Measurements from ENCODE around the gene CDKAL1. TPM values are rescaled to one million over a fixed set of nuclear protein-coding genes. Genes with fewer than 3 reads are reported as not detected.
A peak's percentile ranks its signal among the peaks of the same experiment; 100 is the strongest.

The CDKAL1 gene
- total and polyA plus RNA-seq, 2 of the 13 experiments (the other 11 are each of a cell fraction or from before 2014, with no cell fraction given) = 9.5 to 27.7 TPM

DNA sequence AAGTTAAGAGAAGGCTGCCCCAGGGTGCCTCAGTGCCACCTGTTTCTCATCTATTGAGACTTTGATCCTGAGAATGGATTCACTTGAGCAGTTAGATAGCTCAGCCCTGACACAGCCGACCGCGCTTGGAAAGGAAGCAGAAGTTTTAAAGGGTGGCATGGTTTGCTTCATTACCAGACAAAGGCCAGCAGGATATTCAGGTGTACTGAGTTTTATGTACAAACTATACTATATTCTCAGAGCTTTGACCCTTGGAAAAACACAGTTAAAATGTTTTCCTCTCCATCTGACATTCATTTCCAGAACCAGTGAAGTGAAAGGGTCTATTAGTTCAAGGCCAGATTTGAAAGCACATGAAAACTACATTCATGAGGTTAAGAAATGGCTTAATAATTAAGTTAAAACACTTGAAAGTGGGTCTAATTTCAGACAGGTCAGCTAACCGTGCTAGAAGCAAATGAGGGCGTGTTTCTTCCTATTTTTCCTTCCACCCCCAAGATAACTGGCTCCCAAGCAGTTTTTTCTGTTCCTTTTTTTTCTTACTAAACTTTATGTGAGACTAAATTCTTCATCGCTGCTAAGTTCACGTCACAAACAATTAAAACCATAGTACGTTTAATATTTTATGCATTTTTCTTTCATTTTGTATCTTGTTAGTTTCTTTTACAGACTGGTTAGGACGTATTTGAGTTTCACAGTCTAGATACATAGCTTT is 674.0 kb downstream of the CDKAL1 start (continued):
- TF ChIP-seq, protein P1, sequence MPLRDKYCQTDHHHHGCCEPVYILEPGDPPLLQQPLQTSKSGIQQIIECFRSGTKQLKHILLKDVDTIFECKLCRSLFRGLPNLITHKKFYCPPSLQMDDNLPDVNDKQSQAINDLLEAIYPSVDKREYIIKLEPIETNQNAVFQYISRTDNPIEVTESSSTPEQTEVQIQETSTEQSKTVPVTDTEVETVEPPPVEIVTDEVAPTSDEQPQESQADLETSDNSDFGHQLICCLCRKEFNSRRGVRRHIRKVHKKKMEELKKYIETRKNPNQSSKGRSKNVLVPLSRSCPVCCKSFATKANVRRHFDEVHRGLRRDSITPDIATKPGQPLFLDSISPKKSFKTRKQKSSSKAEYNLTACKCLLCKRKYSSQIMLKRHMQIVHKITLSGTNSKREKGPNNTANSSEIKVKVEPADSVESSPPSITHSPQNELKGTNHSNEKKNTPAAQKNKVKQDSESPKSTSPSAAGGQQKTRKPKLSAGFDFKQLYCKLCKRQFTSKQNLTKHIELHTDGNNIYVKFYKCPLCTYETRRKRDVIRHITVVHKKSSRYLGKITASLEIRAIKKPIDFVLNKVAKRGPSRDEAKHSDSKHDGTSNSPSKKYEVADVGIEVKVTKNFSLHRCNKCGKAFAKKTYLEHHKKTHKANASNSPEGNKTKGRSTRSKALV (CRISPR knock-in tag; IDR thresholded peaks at IDR 0.05) = no peak
- TF ChIP-seq, protein P2, sequence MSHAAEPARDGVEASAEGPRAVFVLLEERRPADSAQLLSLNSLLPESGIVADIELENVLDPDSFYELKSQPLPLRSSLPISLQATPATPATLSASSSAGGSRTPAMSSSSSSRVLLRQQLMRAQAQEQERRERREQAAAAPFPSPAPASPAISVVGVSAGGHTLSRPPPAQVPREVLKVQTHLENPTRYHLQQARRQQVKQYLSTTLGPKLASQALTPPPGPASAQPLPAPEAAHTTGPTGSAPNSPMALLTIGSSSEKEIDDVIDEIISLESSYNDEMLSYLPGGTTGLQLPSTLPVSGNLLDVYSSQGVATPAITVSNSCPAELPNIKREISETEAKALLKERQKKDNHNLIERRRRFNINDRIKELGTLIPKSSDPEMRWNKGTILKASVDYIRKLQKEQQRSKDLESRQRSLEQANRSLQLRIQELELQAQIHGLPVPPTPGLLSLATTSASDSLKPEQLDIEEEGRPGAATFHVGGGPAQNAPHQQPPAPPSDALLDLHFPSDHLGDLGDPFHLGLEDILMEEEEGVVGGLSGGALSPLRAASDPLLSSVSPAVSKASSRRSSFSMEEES (CRISPR knock-in tag; IDR thresholded peaks at IDR 0.05) = 0 out of 2 replicates have a peak, but pooled peaks have one; percentile 34
- TF ChIP-seq ZNF430 (CRISPR knock-in tag; IDR thresholded peaks at IDR 0.05) (no peak), ZMYM4 (CRISPR knock-in tag; IDR thresholded peaks at IDR 0.05) (peak; percentile 53), ZNF367 (CRISPR knock-in tag; IDR thresholded peaks at IDR 0.05; ENCODE audit: borderline replicate concordance) (no peak), ZBTB3 (CRISPR knock-in tag; IDR thresholded peaks at IDR 0.05; ENCODE audit: borderline replicate concordance, low read depth) (no peak), ZKSCAN8 (CRISPR knock-in tag; IDR thresholded peaks at IDR 0.05; ENCODE audit: borderline replicate concordance) (no peak; the same call in 1 of the 2 replicates), NFIB (CRISPR knock-in tag; IDR thresholded peaks at IDR 0.05; ENCODE audit: borderline replicate concordance) (no peak), NR2C2 (CRISPR knock-in tag; IDR thresholded peaks at IDR 0.05; ENCODE audit: borderline replicate concordance) (0 out of 2 replicates have a peak, but pooled peaks have one; percentile 33), PLRG1 (conservative IDR thresholded peaks at IDR 0.05) (no peak), ZFP82 (CRISPR knock-in tag; IDR thresholded peaks at IDR 0.05; ENCODE audit: borderline replicate concordance) (no peak), ZBTB7B (CRISPR knock-in tag; IDR thresholded peaks at IDR 0.05) (no peak), U2AF1 (optimal IDR thresholded peaks at IDR 0.05; ENCODE audit: low read depth, low read length) (no peak), ZNF7 (CRISPR knock-in tag; IDR thresholded peaks at IDR 0.05) (peak; percentile 99), JUNB (CRISPR knock-in tag; IDR thresholded peaks at IDR 0.05; ENCODE audit: borderline replicate concordance) (no peak), ZNF484 (CRISPR knock-in tag; IDR thresholded peaks at IDR 0.05; ENCODE audit: borderline replicate concordance, low read depth) (no peak), HNRNPLL (IDR thresholded peaks at IDR 0.05; ENCODE audit: low read depth, low read length, poor library complexity, severe bottlenecking) (no peak), BRCA1 (CRISPR knock-in tag; IDR thresholded peaks at IDR 0.05) (no peak), SOX5 (CRISPR knock-in tag; IDR thresholded peaks at IDR 0.05; ENCODE audit: borderline replicate concordance) (peak; percentile 51; the same call in 1 of the 2 replicates), ZNF564 (CRISPR knock-in tag; IDR thresholded peaks at IDR 0.05) (no peak), FOSL2 (CRISPR knock-in tag; IDR thresholded peaks at IDR 0.05) (no peak), KDM5B (CRISPR knock-in tag; IDR thresholded peaks at IDR 0.05; ENCODE audit: borderline replicate concordance) (no peak), FOXO1 (CRISPR knock-in tag; IDR thresholded peaks at IDR 0.05) (no peak; the same call in 1 of the 2 replicates)
- TF ChIP-seq, protein P3, sequence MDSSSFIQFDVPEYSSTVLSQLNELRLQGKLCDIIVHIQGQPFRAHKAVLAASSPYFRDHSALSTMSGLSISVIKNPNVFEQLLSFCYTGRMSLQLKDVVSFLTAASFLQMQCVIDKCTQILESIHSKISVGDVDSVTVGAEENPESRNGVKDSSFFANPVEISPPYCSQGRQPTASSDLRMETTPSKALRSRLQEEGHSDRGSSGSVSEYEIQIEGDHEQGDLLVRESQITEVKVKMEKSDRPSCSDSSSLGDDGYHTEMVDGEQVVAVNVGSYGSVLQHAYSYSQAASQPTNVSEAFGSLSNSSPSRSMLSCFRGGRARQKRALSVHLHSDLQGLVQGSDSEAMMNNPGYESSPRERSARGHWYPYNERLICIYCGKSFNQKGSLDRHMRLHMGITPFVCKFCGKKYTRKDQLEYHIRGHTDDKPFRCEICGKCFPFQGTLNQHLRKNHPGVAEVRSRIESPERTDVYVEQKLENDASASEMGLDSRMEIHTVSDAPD (CRISPR knock-in tag; IDR thresholded peaks at IDR 0.05) = no peak
- TF ChIP-seq, protein P4, sequence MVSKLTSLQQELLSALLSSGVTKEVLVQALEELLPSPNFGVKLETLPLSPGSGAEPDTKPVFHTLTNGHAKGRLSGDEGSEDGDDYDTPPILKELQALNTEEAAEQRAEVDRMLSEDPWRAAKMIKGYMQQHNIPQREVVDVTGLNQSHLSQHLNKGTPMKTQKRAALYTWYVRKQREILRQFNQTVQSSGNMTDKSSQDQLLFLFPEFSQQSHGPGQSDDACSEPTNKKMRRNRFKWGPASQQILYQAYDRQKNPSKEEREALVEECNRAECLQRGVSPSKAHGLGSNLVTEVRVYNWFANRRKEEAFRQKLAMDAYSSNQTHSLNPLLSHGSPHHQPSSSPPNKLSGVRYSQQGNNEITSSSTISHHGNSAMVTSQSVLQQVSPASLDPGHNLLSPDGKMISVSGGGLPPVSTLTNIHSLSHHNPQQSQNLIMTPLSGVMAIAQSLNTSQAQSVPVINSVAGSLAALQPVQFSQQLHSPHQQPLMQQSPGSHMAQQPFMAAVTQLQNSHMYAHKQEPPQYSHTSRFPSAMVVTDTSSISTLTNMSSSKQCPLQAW (CRISPR knock-in tag; IDR thresholded peaks at IDR 0.05) = peak; percentile 52
